ENCODE data around the gene TTYH1.
"Not testable (repeated sequence)": the region's sequence is repeated elsewhere in the genome, so short reads cannot be mapped to it uniquely, and the experiment has no call there.

TTYH1 gene

DNA sequence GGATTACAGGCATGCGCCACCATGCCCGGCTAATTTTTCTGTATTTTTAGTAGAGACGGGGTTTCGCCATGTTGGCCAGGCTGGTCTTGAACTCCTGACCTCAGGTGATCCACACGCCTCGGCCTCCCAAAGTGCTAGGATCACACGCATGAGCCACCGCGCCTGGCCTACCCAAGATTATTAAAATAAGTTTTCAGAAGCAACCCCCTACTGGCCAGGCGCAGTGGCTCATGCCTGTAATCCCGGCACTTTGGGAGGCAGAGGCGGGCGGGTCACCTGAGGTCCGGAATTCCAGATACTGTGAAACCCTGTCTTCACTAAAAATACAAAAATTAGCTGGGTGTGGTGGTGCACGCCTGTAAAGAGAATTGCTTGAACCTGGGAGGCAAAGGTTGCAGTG is 31.1 kb downstream of the TTYH1 start:
- not testable (repeated sequence) for DNase-seq (ENCODE audit: low read depth)

DNA sequence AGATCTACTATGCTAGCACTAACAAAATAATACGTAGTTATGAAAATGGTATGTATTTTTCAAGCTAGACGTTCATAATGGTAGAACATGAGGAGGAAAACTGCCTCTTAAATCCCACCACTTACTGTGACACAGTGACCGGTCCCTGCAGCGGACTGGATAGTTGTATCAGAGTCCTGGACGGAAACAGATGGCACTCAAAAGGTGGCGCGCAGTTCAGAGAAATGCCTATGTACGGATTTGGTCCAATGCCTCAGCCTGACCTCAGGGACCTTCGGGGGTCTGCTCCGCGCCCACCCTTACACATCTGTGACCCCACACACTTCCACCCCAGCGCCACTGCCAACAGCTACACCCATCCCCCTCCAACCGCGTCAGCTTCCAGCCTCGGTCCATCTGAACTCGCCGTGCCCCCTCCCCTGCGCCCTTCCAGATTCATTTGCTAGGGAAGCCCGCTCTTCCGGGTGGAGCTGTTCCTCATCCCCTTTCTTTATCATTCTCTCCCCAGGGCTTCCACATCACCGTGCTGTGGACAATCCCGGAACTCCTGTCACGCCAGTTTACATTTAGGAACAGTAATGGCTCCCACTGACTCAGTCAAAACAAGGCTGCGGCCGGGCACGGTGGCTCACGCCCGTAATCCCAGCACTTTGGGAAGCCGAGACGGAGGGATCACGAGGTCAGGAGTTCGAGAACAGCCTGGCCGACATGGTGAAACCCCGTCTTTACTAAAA is 32.9 kb downstream of the TTYH1 start:
- DNase-seq (ENCODE audit: low read depth) = no peak

DNA sequence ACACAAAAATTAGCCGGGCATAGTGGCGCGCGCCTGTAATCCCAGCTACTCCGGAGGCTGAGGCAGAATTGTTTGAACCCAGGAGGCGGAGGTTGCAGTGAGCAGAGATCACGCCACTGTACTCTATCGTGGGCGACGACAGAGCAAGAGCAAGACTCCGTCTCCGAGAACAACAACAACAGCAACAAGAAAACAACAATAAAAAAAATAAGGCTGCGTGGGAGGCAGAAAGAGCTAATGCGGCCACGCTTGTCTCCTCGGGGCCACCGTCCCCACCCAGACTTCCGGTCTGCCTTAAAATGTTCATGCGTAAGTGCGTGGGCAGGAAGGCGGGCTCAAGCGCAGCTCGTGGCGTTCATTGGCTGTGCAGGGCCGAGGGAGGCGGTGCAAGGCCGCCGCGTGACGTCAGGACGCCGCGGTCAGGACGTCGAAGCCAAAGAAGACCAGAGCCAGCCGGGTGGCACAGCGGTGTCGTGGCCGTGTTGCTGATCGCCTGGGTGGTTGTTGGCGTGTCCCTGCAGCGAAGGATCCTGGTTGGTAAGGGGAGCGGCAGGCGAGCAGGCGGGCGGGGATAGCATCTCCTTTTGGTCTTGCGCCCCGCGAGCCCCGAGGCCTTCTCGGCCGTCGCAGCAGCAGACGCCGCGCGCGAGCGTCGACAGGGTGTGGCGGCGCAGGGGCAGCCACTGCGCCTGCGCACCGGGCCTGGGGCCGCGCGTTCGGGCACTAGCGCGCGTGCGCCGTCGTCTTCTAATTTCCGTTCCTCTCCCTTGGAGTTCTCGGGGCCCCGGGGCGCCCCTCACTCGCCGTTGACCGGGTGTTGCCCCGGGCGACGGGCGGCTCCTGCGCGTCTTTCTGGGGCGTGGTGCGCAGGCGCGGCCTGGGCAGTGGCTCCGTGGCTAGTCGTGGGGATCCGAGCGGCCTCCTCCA is 33.8 kb downstream of the TTYH1 start, which contains the start of gene LENG8:
LENG8 (plus strand) TSS at position 426 of the 927 bp plus-strand sequence. CDS start 2,146 bp downstream, outside the sequence.
- DNase-seq (ENCODE audit: low read depth) = peak; percentile 90

DNA sequence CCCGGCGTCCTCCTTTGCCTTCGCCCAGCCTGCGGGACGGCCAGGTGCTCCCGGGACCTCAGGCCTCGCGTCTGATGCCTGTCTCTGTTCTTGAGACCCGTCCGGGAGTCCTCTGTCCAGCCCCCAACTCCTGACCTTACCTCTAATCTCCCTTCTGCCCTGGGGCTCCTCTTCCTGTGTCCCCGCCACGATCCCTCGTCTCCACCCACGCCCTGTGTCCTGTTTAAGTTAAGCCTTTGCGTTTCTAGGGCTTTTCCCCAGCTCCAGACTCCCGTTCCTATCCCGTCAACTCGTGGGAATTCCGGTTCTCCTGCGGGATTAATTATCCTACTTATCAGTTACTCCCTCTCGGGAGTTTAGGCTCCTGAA is 34.4 kb downstream of the TTYH1 start:
- DNase-seq (ENCODE audit: low read depth) = no peak

DNA sequence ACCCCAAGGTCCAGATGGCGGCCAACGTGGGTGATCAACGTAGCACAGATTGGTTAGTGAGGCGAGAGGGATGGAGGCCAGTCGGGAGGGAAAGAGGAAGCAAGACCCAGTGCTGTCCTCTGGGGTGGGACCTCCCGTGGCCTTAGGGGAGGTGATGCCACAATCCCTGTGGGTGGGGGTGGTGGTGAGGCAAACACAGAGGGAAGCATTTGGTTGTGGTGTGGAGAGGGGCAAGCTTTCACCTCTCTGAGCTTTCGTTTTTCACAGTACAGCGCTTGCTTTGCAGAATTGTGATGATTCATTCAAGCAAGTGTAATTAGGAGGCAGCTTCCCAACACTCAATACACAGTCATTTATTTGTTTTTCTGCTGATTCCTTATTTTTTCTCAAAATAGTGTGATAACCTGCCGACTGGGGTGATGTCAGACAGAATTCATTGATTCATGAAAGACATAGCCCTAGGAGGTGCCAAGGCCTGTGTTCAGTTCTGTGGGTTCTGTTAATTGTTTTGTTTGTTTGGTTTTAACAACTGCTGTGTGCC is 36.1 kb downstream of the TTYH1 start:
- DNase-seq (ENCODE audit: low read depth) = no peak

DNA sequence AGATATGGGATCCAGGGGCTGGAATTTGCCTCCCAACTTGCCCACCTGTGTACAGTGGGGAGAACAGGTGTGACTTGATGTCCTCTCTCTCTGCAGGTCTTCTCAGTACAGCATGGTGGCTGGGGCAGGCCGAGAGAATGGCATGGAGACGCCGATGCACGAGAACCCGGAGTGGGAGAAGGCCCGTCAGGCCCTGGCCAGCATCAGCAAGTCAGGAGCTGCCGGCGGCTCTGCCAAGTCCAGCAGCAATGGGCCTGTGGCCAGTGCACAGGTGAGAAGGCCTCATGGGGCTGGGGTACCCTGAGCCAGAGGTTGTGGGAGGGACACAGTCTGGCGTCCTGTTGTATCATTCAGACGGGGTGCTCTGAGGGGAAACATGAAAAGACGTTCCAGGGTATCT is 36.7 kb downstream of the TTYH1 start:
- no peak for DNase-seq (ENCODE audit: low read depth)

DNA sequence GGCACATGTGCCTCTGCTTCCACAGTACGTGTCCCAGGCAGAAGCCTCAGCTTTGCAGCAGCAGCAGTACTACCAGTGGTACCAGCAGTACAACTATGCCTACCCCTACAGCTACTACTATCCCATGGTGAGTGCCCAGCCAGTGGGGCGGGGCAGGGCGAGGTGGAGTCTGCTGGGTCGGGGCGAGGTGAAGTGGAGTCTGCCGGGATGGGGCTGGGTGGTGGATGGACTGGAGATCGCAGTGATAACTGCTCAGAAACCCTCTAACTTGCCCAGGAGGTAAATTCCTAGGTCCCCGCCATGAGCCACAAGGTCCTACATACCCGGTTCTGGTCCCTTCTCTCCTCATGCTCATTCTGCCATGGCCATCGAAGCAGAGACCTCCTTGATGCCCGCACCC is 37.4 kb downstream of the TTYH1 start:
- DNase-seq (ENCODE audit: low read depth) = no peak

DNA sequence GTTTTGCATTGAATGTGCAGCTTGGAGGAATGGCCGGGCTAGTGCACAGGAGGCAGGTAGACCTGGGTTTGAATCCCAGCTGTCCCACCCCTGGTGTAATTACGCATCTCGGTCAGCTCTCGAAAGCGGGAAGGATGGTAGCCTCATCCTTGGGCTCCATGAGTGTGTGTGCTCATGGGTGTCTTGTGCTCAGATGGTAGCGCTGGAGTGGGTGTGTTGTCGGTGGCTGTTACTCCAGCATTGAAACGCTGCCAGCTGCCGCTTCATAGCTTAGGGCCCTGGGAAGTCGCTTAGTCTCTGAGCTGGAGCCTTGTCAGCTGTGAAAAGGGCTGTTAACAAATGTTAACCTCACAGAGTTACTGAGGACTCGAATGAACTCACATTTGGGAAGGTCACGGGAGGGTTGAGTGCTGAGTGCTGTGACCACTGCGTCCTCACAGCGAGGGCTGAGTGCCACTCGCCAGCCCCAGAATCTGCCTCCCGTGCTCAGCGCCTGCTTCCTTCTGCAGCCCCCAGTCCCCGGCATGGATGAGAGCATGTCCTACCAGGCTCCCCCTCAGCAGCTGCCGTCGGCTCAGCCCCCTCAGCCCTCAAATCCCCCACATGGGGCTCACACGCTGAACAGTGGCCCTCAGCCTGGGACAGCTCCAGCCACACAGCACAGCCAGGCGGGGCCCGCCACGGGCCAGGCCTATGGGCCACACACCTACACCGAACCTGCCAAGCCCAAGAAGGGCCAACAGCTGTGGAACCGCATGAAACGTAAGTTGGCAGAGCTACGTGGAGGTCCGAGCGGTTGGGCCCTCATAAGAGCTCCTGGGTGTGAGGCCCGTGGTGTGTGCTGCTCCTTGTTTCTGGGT is 38.9 kb downstream of the TTYH1 start:
- no peak for DNase-seq (ENCODE audit: low read depth)

DNA sequence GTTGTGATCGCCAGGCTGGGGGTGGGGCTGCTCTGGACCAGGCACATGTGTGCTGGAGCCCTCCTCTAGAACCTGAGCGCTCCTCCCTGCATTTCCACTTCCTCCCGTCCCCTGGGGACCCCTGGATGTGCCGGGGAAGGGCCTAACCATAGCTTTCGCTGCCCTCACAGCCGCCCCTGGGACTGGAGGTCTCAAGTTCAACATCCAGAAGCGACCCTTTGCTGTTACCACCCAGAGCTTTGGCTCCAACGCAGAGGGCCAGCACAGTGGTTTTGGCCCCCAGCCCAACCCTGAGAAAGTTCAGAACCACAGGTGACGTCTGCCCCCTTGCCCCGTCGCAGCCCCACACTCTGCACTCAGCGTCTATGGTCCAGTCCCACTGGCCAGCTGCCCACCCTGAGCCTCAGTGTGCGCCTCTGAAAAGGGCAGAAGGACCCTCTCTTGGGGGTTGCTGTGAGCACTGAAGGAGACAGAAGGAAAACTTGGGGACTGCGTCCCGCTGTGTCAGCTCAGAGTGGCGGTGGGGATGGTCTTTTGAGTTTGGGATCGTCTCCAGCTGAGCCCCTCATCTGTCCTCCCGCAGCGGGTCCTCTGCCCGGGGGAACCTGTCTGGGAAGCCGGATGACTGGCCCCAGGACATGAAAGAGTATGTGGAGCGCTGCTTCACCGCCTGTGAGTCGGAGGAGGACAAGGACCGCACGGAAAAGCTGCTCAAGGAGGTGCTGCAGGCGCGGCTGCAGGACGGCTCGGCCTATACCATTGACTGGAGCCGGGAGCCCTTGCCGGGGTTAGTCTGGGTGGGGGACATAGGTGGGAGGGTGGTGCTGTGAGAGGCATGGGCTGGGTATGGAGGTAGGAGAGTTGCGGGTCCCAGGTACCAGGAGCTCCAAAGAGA is 39.8 kb downstream of the TTYH1 start:
- DNase-seq (ENCODE audit: low read depth) = no peak

DNA sequence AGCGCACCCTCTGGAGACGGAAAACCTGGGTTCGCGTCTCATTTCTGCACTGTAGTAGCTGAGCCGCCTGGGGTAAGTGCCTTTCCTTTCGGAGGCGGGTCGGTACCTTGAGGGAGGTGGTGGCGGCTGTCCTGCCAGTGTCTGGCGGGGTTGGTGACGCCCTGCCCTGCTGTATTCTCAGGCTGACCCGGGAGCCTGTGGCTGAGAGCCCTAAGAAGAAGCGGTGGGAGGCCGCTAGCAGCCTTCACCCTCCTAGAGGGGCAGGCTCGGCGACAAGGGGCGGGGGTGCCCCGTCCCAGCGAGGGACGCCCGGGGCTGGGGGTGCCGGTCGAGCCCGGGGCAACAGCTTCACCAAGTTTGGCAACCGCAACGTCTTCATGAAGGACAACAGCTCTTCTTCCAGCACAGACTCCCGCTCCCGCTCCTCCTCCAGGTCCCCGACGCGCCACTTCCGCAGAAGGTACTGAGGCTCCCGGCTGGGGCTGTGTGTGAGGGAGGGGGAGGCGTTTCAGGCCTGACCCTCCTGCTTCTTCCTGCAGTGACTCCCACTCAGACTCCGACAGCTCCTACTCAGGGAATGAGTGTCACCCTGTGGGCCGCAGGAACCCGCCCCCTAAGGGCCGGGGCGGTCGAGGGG is 40.6 kb downstream of the TTYH1 start:
- DNase-seq (ENCODE audit: low read depth) = no peak

DNA sequence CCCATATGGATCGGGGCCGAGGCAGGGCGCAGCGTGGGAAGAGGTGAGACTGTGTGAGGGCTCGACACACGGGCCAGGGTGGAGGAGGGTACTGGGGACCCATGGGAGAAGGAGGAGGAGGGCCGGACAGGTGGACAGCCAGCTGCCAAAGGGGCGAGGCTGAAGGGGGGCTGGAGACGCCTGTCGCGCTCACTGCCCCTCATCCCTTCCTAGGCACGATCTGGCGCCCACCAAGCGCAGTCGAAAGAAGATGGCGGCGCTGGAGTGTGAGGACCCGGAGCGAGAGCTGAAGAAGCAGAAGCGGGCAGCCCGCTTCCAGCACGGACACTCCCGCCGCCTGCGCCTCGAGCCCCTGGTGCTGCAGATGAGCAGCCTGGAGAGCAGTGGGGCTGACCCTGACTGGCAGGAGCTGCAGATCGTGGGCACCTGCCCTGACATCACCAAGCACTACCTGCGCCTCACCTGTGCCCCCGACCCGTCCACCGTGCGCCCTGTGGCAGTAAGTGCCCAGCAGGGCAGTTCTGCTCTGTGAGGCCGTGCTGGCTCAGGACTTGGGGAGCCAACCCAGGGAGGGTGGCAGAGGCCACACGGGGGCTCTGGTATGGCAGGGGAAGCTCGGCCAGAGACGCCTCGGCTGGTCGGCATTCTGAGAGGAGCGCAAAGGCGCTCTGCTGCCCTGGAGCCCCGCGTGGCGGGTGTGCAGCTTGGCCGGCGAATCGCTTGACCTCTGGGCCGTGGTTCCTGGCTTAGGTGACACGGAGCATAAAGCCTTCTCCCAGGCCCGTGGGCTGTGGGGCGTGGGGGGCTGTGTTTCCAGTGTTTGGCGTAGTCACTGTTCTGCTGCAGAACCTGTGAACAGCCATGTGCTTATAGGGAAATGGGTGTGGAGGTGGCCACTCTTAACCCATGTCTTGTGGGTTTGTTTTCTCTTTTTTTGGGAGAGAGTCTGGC is 41.4 kb downstream of the TTYH1 start:
- no peak for DNase-seq (ENCODE audit: low read depth)

DNA sequence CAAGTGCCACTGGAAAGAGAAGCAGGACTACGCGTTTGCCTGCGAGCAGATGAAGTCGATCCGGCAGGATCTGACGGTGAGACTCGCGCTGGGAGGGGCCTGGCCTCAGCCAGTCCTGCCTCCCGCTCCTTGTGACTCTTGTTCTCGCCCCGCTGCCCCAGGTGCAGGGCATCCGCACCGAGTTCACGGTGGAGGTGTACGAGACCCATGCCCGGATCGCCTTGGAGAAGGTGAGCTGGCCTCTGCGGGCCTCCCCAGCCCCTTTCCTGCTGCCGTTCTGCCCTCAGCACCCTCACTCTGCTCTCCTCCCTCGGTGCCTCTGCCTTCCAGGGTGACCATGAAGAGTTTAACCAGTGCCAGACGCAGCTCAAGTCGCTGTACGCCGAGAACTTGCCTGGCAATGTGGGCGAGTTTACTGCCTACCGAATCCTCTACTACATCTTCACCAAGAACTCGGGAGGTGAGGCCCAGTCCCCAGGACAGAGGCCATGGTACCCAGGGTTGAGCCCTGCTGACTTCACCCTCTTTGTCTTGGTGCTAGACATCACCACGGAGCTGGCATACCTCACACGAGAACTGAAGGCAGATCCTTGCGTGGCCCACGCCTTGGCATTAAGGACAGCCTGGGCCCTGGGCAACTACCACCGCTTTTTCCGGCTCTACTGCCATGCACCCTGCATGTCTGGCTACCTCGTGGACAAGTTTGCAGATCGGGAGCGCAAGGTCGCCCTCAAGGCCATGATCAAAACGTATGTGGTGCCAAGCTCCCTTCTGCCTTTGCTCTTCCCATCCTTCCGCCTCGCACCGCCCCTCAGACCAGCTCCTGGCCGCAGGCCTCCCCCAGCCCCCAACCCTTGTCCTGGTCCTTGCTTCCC is 42.7 kb downstream of the TTYH1 start:
- no peak for DNase-seq (ENCODE audit: low read depth)

DNA sequence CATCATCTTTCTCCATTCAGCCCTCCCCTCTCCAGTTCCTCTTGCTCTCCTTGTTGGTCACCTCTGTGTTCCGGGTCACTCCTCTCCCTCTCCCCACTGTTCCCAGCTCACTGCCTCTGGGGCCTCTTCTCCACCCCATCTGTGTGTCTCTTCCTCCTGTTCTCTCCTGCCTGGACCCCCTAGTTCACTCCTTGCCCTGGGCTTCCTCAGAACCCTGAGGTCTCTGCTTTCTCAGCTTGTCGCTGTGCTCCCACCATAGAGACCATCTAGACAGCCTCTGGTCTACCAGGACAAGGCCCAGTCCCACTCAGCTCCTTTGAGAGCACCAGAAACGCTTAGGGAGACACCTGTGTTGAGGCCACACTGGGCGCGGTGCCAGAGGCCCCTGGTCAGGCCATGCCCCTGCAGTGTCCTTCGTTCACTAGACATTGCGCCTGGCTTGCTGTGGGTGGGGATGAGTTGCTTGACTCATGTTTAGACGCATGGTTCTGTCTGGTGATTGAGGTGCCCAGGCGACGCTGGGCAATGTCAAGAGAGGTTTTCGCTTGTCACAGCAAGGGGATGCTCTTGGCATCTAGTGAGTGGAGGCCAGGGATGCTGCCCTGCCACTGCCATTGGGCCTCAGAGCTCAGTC is 43.5 kb downstream of the TTYH1 start:
- DNase-seq (ENCODE audit: low read depth) = no peak

DNA sequence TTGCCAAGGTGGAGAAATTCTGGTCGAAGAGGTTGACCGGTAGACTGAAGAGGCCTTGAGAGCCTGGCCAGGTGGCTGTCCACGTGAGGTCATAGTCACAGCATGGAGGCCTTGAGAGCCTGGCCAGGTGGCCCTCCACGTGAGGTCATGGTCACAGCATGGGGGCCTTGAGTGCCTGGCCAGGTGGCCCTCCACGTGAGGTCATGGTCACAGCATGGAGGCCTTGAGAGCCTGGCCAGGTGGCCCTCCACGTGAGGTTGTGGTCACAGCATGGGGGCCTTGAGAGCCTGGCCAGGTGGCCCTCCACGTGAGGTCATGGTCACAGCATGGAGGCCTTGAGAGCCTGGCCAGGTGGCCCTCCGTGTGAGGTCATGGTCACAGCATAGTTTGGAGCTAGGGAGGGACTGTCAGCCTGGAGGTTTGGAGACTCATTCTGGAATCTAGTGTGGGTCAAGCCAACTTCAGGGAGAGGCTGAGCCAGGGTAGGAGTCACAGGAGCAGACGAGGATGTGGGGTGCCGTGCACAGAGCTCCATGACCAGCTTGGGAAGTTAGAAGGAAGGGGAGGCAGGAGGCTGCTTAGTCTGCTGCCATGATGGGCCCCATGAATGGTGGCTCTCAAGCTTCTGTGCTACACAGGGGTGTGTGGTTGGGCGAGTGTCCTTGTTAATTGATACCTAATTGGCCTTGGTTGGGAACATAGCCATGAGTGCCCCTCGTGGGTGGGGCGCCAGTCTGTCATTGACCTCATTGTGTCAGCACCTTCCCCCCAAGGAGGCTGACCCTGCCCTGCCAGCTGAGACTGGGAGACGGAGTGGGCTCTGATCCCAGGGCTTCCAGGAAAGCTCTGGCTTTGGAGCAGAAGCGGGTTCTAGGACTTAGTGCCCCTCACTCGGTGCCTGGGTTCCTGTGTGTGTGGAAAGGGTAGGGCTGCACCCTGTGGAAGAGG is 44.3 kb downstream of the TTYH1 start:
- no peak for DNase-seq (ENCODE audit: low read depth)

DNA sequence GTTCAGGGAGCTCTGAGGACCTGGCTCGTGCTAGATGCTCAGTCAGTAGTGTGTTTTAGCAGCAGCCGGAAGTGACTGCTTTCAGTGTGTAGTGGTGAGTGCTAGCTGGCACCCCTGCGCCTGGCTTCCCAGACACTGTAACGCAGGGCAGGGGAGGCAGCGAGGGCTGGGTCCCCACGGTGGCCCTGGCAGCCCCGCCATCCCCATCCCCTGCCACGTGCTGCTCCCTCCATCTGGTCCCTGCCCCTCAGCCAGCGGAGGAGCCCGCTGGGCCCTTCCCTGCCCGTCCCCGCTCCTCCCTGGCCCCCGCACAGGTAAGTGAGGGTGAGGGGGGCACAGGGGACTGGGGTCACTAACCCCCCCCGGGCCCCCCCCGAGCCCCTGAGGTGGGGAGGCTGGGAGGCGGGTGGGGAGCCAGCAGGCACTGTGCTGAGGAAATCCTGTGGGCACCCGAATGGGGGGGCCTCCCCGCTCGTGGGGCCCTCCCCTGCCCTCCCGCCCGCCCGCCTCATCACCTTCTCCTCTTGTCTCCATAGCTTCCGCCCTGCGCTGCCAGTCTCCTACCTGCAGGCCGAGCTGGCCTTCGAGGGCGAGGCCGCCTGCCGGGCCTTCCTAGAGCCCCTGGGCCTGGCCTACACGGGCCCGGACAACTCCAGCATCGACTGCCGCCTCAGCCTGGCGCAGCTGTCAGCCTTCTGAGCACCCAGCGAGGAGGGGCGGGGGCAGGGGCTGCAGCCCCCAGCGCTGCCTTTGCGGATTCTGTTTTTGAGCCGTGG is 45.2 kb downstream of the TTYH1 start:
- no peak for DNase-seq (ENCODE audit: low read depth)

DNA sequence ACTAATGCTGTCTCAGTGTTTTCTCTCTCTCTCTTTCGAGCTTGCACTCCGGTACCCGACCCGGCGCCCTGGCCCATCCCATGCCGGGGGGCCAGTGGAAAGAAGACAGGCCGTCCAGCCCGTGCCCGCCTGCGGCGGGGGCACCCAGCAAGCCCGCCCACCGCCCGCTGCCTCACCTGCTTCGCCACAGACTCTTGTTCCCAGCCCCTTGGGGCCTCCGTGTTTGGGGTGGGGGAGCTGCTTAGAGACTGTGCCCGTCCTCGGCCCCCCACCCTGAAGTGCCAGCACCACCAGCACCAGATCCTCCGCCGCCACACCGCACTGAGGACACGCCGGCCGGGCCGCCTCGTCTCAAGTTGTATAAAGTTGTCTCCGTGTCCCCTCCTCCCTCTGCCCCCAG is 45.9 kb downstream of the TTYH1 start:
- DNase-seq (ENCODE audit: low read depth) = no peak

Data from non-pigmented ciliary epithelial cell (primary cell).